Sigmoid colon (tissue), 7 donors: ENCODE measurements around the gene BCAT1. TPM values are rescaled to one million over a fixed set of nuclear protein-coding genes. Genes with fewer than 3 reads are reported as not detected.
"Not testable (repeated sequence)": the region's sequence is repeated elsewhere in the genome, so short reads cannot be mapped to it uniquely, and the experiment has no call there.

Experiments used
- DNase-seq: peaks from one replicate; pipeline ENCODE4 v3.0.0-alpha.2; 2019
- H3K27ac ChIP-seq, 4 donors: fragments of 200-600 bp; sonication (generic); one replicate each; pipeline ENCODE4 v1.5.1; 2016 to 2019; ENCODE audit warnings: mild to moderate bottlenecking in 1 of 4
- H3K27me3 ChIP-seq, 3 donors: fragments of 200-600 bp; sonication (generic); one replicate each; pipeline ENCODE4 v1.5.1; 2019; ENCODE audit warnings: mild to moderate bottlenecking in 1 of 3
- H3K36me3 ChIP-seq, 4 donors: fragments of 200-600 bp; sonication (generic); one replicate each; pipeline ENCODE4 v1.5.1; 2016 to 2019
- H3K4me1 ChIP-seq, 4 donors: fragments of 200-600 bp; sonication (generic); one replicate each; pipeline ENCODE4 v1.5.1; 2017 to 2019
- H3K4me3 ChIP-seq, 4 donors: fragments of 200-600 bp; sonication (generic); one replicate each; pipeline ENCODE4 v1.5.1; 2017 to 2019; ENCODE audit warnings: mild to moderate bottlenecking in 2 of 4, moderate library complexity in 1 of 4
- H3K9me3 ChIP-seq, 4 donors: fragments of 200-600 bp in 3 of 4; sonication (generic) in 3 of 4; one replicate each; pipeline versions ENCODE4 v1.5.1 to v1.6.1; 2013 to 2019
- CTCF ChIP-seq, 4 experiments: fragments of 450-650 bp in 3 of 4; fragments of 200-600 bp in 1 of 4; IDR thresholded peaks; one replicate each; pipeline ENCODE4 v1.5.1; 2016 to 2019; ENCODE audit warnings: antibody characterized with exemption in 4 of 4, mild to moderate bottlenecking in 3 of 4, moderate library complexity in 2 of 4
- EP300 ChIP-seq, 4 donors: sonication (generic); formaldehyde crosslinking; IDR thresholded peaks; one replicate each; pipeline ENCODE4 v1.6.1; 2017; ENCODE audit warnings: antibody characterized with exemption in 4 of 4
- POLR2A ChIP-seq, 2 donors: fragments of 450-650 bp; IDR thresholded peaks; one replicate each; pipeline ENCODE4 v1.6.1; 2016; ENCODE audit warnings: antibody characterized with exemption in 2 of 2, mild to moderate bottlenecking in 2 of 2, moderate library complexity in 2 of 2
- POLR2AphosphoS5 ChIP-seq, 4 donors: sonication (generic); formaldehyde crosslinking; IDR thresholded peaks; one replicate each; pipeline ENCODE4 v1.6.1; 2017; ENCODE audit warnings: antibody characterized with exemption in 4 of 4
- WGBS, 2 donors: extraction: QIAGEN DNeasy Blood & Tissue Kit; methylation state at CpG; one replicate each; pipeline ENCODE4 v1.1.7; 2013; 5-methylcytosine and 5-hydroxymethylcytosine counted together
- intact Hi-C: fragments of 100-400 bp; cut with DNase I; formaldehyde crosslinking; loops from one replicate; pipeline ENCODE4 v1.15.1; 2023
- polyA plus RNA-seq, 3 donors: library from polyadenylated mRNA; stranded (reverse); fragments of 200-250 nt; gene quantifications; one replicate each; pipeline ENCODE4 v1.2.3, GENCODE V29; 2013
- total RNA-seq, 4 donors: library from RNA; depleted of rRNA; stranded (reverse); fragments of >200 nt; gene quantifications; one replicate each; pipeline ENCODE4 v1.1.0, GENCODE V29; 2016
- donor health status: healthy with polysubstance abuse.
- donor health status: Bipolar disorder and iron deficiency.
- donor health status: healthy.

BCAT1 gene
- total and polyA plus RNA-seq, 7 donors = 2.1 to 20.3 (median 12.0) TPM

- intact Hi-C loops = no loop called here
- no peak for DNase-seq
- Histone ChIP-seq H3K4me1 (peaks cover 0 to 10% (median 3%) of the 10 kb centered on the region in 4 donors), H3K9me3 (no peaks in the 10 kb centered on the region), H3K27ac (no peak overlapping the region), H3K27me3 (peaks cover 0 to 16% (median 0%) of the 10 kb centered on the region in 3 donors), H3K4me3 (no peak overlapping the region), H3K36me3 (no peaks in the 10 kb centered on the region)
- 64 to 69% methylated on average over 6 of the region's 6 CpGs for WGBS, 2 donors
- TF ChIP-seq POLR2A (IDR thresholded peaks at IDR 0.05) = no peak
- TF ChIP-seq POLR2AphosphoS5 (IDR thresholded peaks at IDR 0.05) = no peak
- TF ChIP-seq CTCF (IDR thresholded peaks at IDR 0.05) = no peak
- no peak for TF ChIP-seq EP300 (IDR thresholded peaks at IDR 0.05)
These were observed 4.8 kb downstream of the BCAT1 start for GRCh38 chr12:24943947-24944600.

GRCh38 chr12:24940157-24940556 lies 8.7 kb downstream of the BCAT1 start:
- no peak for DNase-seq
- intact Hi-C loops = no loop called here
- WGBS, 2 donors = 83 to 94% methylated on average over 2 of the region's 2 CpGs
- Histone ChIP-seq H3K4me3 (no peak overlapping the region), H3K27ac (no peak overlapping the region), H3K4me1 (no peaks in the 10 kb centered on the region), H3K36me3 (no peaks in the 10 kb centered on the region), H3K9me3 (no peaks in the 10 kb centered on the region), H3K27me3 (no peaks in the 10 kb centered on the region)
- TF ChIP-seq CTCF (IDR thresholded peaks at IDR 0.05) (no peak), POLR2AphosphoS5 (IDR thresholded peaks at IDR 0.05) (no peak), POLR2A (IDR thresholded peaks at IDR 0.05) (no peak), EP300 (IDR thresholded peaks at IDR 0.05) (no peak)

GRCh38 chr12:24939551-24939950 lies 9.3 kb downstream of the BCAT1 start:
- H3K9me3 ChIP-seq, H3K27me3 ChIP-seq, H3K27ac ChIP-seq, DNase-seq, H3K4me3 ChIP-seq, H3K4me1 ChIP-seq, H3K36me3 ChIP-seq, intact Hi-C loops: not testable (repeated sequence)
- 91 to 95% methylated on average over 6 of the region's 6 CpGs for WGBS, 2 donors

GRCh38 chr12:24938341-24938740 lies 10.6 kb downstream of the BCAT1 start:
- DNase-seq = no peak
- H3K27ac ChIP-seq = no peak overlapping the region
- no peak overlapping the region for H3K4me3 ChIP-seq
- WGBS, 2 donors = 49 to 51% methylated on average over 3 of the region's 3 CpGs
- H3K27me3 ChIP-seq = no peaks in the 10 kb centered on the region
- intact Hi-C loops = no loop called here
- H3K4me1 ChIP-seq = no peaks in the 10 kb centered on the region
- no peak for TF ChIP-seq POLR2AphosphoS5 (IDR thresholded peaks at IDR 0.05)
- TF ChIP-seq EP300 (IDR thresholded peaks at IDR 0.05) = no peak
- TF ChIP-seq CTCF (IDR thresholded peaks at IDR 0.05) = no peak
- no peak for TF ChIP-seq POLR2A (IDR thresholded peaks at IDR 0.05)
- no peaks in the 10 kb centered on the region for H3K9me3 ChIP-seq
- H3K36me3 ChIP-seq = no peaks in the 10 kb centered on the region

GRCh38 chr12:24937553-24938244 lies 11.2 kb downstream of the BCAT1 start:
- TF ChIP-seq EP300 (IDR thresholded peaks at IDR 0.05) (no peak), CTCF (IDR thresholded peaks at IDR 0.05) (no peak), POLR2AphosphoS5 (IDR thresholded peaks at IDR 0.05) (no peak), POLR2A (IDR thresholded peaks at IDR 0.05) (no peak)
- intact Hi-C loops = no loop called here
- H3K27ac ChIP-seq = no peak overlapping the region
- 25 to 77% methylated on average over 2 of the region's 2 CpGs for WGBS, 2 donors
- no peaks in the 10 kb centered on the region for H3K27me3 ChIP-seq
- no peaks in the 10 kb centered on the region for H3K4me1 ChIP-seq
- no peaks in the 10 kb centered on the region for H3K9me3 ChIP-seq
- no peaks in the 10 kb centered on the region for H3K36me3 ChIP-seq
- no peak overlapping the region for H3K4me3 ChIP-seq
- DNase-seq = no peak
